Activated CD4-positive, alpha-beta T cell treated with anti-CD3 and anti-CD28 coated beads, Interleukin-2, amount 10 ng/mL, durations not matched to agents 7 days and 5 days (primary cell): ENCODE data around the gene SLX4IP. TPM values are rescaled to one million over a fixed set of nuclear protein-coding genes. Genes with fewer than 3 reads are reported as not detected.
A peak's percentile ranks its signal among the peaks of the same experiment; 100 is the strongest.

Experiments used
- CTCF ChIA-PET: fragments of 350-600 bp; sonication (Branson Sonifier 250); formaldehyde crosslinking; loops from one replicate; lab custom pipeline; 2021; ENCODE audit warnings: antibody characterized with exemption; lab: Charles Lee
- POLR2A ChIA-PET: fragments of 350-600 bp; sonication (Branson Sonifier 250); formaldehyde crosslinking; loops from one replicate; lab custom pipeline; 2021; ENCODE audit warnings: antibody characterized with exemption; lab: Charles Lee
- DNase-seq: peaks from one replicate; pipeline ENCODE4 v3.0.0-alpha.2; 2020
- H3K27ac Mint-ChIP-seq: one replicate; pipeline ENCODE4 v1.8.0; 2021; ENCODE audit warnings: mild to moderate bottlenecking, moderate library complexity, mixed read lengths
- H3K27me3 Mint-ChIP-seq: one replicate; pipeline ENCODE4 v1.8.0; 2021; ENCODE audit warnings: mixed read lengths
- H3K36me3 Mint-ChIP-seq: one replicate; pipeline ENCODE4 v1.8.0; 2021; ENCODE audit warnings: low read depth, mixed read lengths
- H3K4me1 Mint-ChIP-seq: one replicate; pipeline ENCODE4 v1.8.0; 2021; ENCODE audit warnings: mixed read lengths
- H3K4me3 Mint-ChIP-seq: one replicate; pipeline ENCODE4 v1.8.0; 2021; ENCODE audit warnings: mild to moderate bottlenecking, moderate library complexity, mixed read lengths
- H3K9me3 Mint-ChIP-seq: one replicate; pipeline ENCODE4 v1.8.0; 2021; ENCODE audit warnings: mixed read lengths
- total RNA-seq, 2 experiments: library from RNA; stranded (reverse); gene quantifications; one replicate each; pipeline ENCODE4 v1.2.3, GENCODE V29; 2021

Gene SLX4IP
- total RNA-seq, 2 experiments from 2014 or later: 9.2 to 9.5 TPM

DNA sequence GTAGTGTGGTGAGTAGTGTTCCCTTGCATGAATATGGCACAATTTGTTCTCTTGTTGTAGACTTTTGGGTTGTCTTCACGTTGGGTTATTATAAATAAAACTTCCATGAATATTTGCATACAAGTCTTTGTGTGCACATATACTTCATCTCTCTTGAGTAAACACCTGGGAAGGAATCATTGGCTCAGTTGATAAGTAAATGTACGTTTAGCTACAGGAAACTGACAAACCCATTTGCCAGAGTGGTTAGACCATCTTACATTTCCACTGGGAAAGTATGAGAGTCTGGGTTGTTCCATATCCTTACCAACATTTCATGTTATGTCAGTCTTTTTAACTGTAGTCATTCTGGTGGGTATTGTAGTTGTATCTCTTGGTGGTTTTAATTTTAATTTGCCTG lies 119.2 kb downstream of the SLX4IP start:
- DNase-seq: no peak
- no peak overlapping the region for H3K4me3 Mint-ChIP-seq
- peaks cover 40% of the 10 kb centered on the region for H3K4me1 Mint-ChIP-seq
- peaks cover 4% of the 10 kb centered on the region for H3K36me3 Mint-ChIP-seq
- POLR2A ChIA-PET: no interaction called here
- CTCF ChIA-PET: no interaction called here
- H3K27ac Mint-ChIP-seq: no peak overlapping the region
- H3K27me3 Mint-ChIP-seq: no peaks in the 10 kb centered on the region
- H3K9me3 Mint-ChIP-seq: no peaks in the 10 kb centered on the region

DNA sequence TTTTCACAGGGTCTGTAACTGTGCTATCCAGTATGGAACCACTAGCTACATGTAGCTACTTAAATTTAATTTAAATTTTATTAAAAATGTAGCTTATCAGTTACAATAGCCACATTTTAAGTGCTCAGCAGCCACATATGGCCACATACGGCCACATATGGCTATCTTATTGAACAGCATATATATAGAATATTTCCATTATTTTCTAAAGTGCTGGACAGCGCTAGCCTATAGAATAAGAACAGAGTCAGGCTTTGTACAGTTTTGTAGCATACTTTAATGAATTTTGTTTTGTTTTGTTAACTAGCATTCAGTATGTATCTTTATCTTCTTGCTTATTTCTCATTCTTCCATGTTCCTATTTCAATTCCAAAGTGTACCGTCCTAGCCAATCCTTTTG lies 120.3 kb downstream of the SLX4IP start:
- Mint-ChIP-seq H3K4me1 (peaks cover 42% of the 10 kb centered on the region), H3K36me3 (peaks cover 8% of the 10 kb centered on the region), H3K9me3 (no peaks in the 10 kb centered on the region), H3K27ac (no peak overlapping the region), H3K4me3 (no peak overlapping the region), H3K27me3 (no peaks in the 10 kb centered on the region)
- DNase-seq: no peak
- POLR2A ChIA-PET: no interaction called here
- CTCF ChIA-PET: no interaction called here

DNA sequence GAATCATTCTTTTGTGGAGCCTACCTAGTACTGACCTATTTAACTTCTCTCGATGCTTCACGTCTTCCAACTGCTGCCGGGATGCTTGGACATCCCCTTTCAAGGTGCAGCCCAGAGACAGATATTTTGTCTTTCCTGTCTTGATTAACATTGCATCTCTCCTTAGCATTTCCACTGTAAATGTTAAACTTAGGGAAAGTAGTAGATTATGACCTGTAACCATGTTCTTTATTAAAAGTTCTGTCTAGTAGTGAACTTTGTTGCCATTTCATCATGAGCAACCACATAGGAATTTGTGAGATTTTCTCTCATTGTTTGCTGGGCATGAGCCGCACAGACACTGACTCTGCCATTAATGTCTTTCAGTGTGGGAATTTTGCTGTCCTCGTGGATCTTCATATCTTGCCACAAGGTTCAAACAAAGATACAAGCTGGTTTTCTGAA lies 120.8 kb downstream of the SLX4IP start:
- H3K27me3 Mint-ChIP-seq: no peaks in the 10 kb centered on the region
- POLR2A ChIA-PET: no interaction called here
- DNase-seq: no peak
- peaks cover 37% of the 10 kb centered on the region for H3K4me1 Mint-ChIP-seq
- no peaks in the 10 kb centered on the region for H3K9me3 Mint-ChIP-seq
- peaks cover 8% of the 10 kb centered on the region for H3K36me3 Mint-ChIP-seq
- CTCF ChIA-PET: no interaction called here
- no peak overlapping the region for H3K4me3 Mint-ChIP-seq
- no peak overlapping the region for H3K27ac Mint-ChIP-seq

DNA sequence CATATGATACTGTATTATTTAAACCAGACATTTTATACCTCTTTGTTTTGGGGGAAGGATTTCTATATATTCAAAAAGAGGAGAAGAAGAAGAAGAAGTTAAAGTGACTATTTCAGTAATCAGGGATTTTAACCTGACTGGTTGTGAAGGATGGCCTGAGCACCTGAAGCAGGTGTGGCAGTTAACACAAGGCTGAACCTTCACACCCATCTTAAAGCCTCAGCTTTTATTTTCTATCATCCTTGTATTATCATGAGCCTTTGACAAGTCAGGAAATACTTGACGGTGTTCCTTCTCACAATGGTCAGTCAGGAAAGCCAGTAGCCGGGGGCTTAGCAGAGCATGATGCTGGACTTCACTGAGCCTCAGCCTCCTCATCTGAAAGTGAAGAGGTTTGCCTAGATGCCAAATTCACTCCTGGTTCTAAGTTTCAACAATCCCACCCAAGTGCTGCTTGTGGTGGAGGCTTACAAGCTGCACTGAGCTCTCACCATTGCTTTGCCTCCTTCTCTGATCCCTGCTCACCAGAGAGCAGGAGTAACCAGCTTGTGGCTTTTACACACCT lies 121.5 kb downstream of the SLX4IP start:
- no peak for DNase-seq
- Mint-ChIP-seq H3K27ac (no peak overlapping the region), H3K9me3 (peaks cover 2% of the 10 kb centered on the region), H3K27me3 (no peaks in the 10 kb centered on the region), H3K4me3 (no peak overlapping the region), H3K36me3 (peaks cover 11% of the 10 kb centered on the region), H3K4me1 (peaks cover 31% of the 10 kb centered on the region)
- ChIA-PET POLR2A (no interaction called here), CTCF (interaction anchor here (1.0 to 1.6 kb wide), 2 partner anchors 12 to 40 kb away, joined by 3 to 4 read pairs; no protein-coding TSS in a partner anchor)

DNA sequence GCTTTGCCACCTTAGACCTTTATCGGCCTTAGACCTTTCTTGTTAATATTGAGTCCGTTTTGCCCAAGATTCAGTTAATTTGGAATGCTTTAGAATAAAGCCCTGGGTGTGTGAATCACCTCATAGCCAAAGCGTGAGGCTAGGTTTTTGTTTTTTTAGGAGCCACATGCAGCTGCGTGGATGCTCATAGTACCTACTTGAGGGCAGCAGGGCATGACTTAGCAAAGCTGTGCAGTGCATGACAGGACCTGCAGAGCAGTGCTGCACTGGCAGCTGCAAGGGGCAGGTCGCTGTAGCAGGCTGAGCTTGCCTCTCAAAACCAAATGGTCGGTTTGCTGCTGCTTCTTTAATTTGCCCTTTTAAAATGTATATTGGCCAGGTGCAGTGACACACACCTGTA lies 122.6 kb downstream of the SLX4IP start:
- peaks cover 4% of the 10 kb centered on the region for H3K9me3 Mint-ChIP-seq
- CTCF ChIA-PET: interaction anchor here (1.0 to 1.6 kb wide), 2 partner anchors 13 to 41 kb away, joined by 3 to 4 read pairs; no protein-coding TSS in a partner anchor
- DNase-seq: no peak
- no peaks in the 10 kb centered on the region for H3K27me3 Mint-ChIP-seq
- peaks cover 15% of the 10 kb centered on the region for H3K36me3 Mint-ChIP-seq
- H3K4me1 Mint-ChIP-seq: peaks cover 27% of the 10 kb centered on the region
- H3K4me3 Mint-ChIP-seq: no peak overlapping the region
- POLR2A ChIA-PET: no interaction called here
- no peak overlapping the region for H3K27ac Mint-ChIP-seq

DNA sequence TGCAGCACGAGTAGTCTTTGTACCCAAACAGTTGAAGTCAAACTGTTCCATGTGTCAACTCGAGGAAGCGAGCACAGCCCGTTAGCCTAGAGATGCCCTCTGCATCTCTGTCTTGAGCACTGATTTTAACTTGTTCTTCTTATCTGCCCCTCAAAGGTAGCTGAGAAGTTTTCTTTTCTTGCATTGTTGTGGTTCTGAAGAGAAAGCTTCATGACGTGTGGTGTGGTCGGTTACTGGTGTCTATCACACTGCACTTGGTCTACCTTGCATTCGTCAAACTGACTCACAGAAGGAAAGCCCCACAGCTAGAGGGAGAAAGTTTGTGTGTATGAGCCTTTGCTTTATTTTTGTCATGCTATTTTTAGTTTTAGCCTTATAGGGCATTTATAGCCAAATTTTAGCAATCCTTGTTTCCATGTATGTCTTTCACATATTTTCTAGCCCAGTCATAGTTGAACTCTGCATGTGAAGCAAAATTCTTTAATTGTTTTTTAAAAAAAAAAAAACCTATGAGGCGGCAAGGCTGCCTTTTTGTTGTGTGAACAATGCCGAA lies 123.6 kb downstream of the SLX4IP start:
- Mint-ChIP-seq H3K4me1 (peaks cover 35% of the 10 kb centered on the region), H3K36me3 (peaks cover 25% of the 10 kb centered on the region), H3K27me3 (no peaks in the 10 kb centered on the region), H3K27ac (peak overlapping the region; percentile 58), H3K9me3 (peaks cover 4% of the 10 kb centered on the region), H3K4me3 (peak overlapping the region; percentile 5)
- ChIA-PET CTCF (interaction anchor here (0.8 to 1.5 kb wide), 2 partner anchors 9 to 35 kb away, joined by 3 to 4 read pairs; no protein-coding TSS in a partner anchor), POLR2A (no interaction called here)
- peak; percentile 68 for DNase-seq

DNA sequence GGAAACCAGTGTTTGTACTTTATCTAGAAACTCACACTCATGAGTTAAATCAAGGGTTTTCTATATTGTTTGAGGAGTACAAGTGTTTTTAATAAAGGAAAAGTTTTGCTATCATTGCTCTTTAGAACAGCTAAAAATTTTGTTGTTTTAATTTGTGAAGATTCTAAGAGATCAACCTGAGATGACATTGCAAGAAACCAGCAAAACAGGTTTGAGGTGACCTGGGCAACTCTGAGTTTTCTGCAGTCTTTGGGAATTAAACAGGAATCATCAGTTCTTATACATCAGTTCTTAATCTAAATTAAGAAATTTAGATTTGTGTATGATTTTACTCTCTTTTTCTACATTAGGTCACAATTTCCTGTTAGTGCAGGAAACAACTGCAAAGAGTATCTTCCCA lies 124.2 kb downstream of the SLX4IP start:
- H3K9me3 Mint-ChIP-seq: peaks cover 4% of the 10 kb centered on the region
- peaks cover 40% of the 10 kb centered on the region for H3K4me1 Mint-ChIP-seq
- no peak overlapping the region for H3K27ac Mint-ChIP-seq
- CTCF ChIA-PET: interaction anchor here (0.8 to 1.5 kb wide), 2 partner anchors 10 to 35 kb away, joined by 3 to 4 read pairs; no protein-coding TSS in a partner anchor
- no peak for DNase-seq
- no peaks in the 10 kb centered on the region for H3K27me3 Mint-ChIP-seq
- POLR2A ChIA-PET: no interaction called here
- H3K36me3 Mint-ChIP-seq: peaks cover 28% of the 10 kb centered on the region
- H3K4me3 Mint-ChIP-seq: no peak overlapping the region

DNA sequence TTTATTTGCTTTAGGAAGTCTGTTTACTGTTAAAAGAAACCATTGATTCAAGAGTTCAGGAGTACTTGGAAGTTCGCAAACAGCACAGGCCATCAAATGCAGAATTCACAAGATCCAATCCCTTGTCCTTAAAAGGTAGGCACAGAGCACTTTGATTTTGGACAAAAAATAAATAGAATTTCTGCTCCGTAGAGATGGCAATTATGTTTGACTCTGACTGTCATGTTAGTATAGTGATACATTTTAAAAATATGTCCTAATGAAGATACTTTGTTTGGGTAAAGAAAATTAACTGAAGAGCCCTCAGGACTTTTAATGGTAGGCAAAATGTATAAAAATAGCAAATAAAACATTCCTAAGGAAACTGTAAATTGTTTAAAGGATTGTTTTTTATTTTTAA lies 125.6 kb downstream of the SLX4IP start:
- peaks cover 29% of the 10 kb centered on the region for H3K36me3 Mint-ChIP-seq
- ChIA-PET CTCF (interaction anchor here (0.6 to 0.9 kb wide), 2 partner anchors 9 to 114 kb away, joined by 4 to 5 read pairs; no protein-coding TSS in a partner anchor), POLR2A (no interaction called here)
- H3K9me3 Mint-ChIP-seq: peaks cover 4% of the 10 kb centered on the region
- H3K4me1 Mint-ChIP-seq: peaks cover 52% of the 10 kb centered on the region
- H3K27me3 Mint-ChIP-seq: no peaks in the 10 kb centered on the region
- no peak overlapping the region for H3K27ac Mint-ChIP-seq
- DNase-seq: no peak
- no peak overlapping the region for H3K4me3 Mint-ChIP-seq

DNA sequence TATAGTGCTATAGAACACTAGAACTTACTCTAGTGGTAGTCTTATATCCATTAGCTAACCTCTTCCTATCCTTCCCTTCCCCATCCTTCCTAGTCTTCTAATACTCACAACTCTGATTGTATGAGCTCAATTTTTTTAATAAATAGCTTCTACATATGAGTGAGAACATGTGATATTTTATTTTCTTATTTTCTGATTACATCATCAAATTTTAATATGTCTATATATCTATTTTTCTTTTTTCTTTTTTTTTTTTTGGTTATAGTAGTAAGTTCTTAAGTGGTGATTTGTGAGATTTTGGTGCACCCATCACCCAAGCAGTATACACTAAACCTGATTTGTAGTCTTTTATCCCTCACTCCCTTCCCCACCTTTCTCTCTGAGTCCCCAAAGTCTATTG lies 126.2 kb downstream of the SLX4IP start:
- Mint-ChIP-seq H3K36me3 (peaks cover 34% of the 10 kb centered on the region), H3K27ac (no peak overlapping the region), H3K4me1 (peaks cover 53% of the 10 kb centered on the region), H3K9me3 (peaks cover 4% of the 10 kb centered on the region), H3K4me3 (no peak overlapping the region), H3K27me3 (no peaks in the 10 kb centered on the region)
- no peak for DNase-seq
- POLR2A ChIA-PET: no interaction called here
- CTCF ChIA-PET: interaction anchor here (0.6 to 0.9 kb wide), 2 partner anchors 10 to 115 kb away, joined by 4 to 5 read pairs; no protein-coding TSS in a partner anchor

DNA sequence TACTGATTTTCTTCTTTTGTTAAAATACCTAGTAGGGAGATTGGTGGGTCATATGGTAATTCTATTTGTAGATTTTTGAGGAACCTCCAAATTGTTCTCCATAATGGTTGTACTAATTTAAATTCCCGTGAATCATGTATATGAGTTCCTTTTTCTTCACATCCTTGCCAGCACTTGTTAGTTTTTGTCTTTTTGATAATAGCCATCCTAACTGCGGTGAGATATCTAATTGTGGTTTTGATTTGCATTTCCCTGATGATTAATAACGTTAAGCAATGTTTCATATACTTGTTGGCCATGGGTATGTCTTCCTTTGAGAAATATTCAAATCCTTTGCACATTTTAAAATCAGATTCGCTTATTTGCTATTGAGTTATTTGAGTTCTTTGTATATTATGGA lies 127.8 kb downstream of the SLX4IP start:
- H3K27me3 Mint-ChIP-seq: no peaks in the 10 kb centered on the region
- peaks cover 40% of the 10 kb centered on the region for H3K36me3 Mint-ChIP-seq
- H3K4me1 Mint-ChIP-seq: peaks cover 53% of the 10 kb centered on the region
- ChIA-PET CTCF (no interaction called here), POLR2A (no interaction called here)
- H3K9me3 Mint-ChIP-seq: peaks cover 4% of the 10 kb centered on the region
- DNase-seq: no peak
- no peak overlapping the region for H3K27ac Mint-ChIP-seq
- H3K4me3 Mint-ChIP-seq: no peak overlapping the region

DNA sequence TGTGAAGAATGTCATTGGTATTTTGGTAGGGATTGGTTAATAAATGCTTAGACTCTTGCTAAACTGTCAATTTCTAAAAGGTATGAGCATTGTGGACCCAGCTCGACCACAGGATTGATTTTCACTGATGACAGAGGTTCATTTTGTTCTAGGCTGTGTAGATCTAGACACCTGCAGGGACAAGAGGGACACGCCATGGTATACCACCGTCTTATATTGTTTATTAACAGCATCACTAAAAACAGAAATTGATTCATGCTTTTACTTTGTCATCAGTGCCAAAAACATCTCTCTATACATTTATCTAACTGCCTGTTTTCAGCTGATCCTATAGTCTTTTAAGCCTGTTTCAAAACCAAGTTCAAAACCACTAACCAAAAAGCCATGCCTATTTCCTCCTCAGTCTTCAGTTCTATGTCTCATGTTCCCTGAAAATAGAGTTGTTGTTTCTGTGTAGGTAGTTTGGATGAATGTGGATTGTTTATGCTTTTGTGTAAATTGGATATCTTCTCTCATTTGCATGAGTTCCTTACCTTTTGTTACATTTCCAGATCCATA lies 128.9 kb downstream of the SLX4IP start:
- Mint-ChIP-seq H3K27ac (peak overlapping the region; percentile 58), H3K27me3 (no peaks in the 10 kb centered on the region), H3K4me1 (peaks cover 43% of the 10 kb centered on the region), H3K9me3 (peaks cover 4% of the 10 kb centered on the region), H3K36me3 (peaks cover 40% of the 10 kb centered on the region), H3K4me3 (no peak overlapping the region)
- DNase-seq: no peak
- POLR2A ChIA-PET: no interaction called here
- CTCF ChIA-PET: no interaction called here

DNA sequence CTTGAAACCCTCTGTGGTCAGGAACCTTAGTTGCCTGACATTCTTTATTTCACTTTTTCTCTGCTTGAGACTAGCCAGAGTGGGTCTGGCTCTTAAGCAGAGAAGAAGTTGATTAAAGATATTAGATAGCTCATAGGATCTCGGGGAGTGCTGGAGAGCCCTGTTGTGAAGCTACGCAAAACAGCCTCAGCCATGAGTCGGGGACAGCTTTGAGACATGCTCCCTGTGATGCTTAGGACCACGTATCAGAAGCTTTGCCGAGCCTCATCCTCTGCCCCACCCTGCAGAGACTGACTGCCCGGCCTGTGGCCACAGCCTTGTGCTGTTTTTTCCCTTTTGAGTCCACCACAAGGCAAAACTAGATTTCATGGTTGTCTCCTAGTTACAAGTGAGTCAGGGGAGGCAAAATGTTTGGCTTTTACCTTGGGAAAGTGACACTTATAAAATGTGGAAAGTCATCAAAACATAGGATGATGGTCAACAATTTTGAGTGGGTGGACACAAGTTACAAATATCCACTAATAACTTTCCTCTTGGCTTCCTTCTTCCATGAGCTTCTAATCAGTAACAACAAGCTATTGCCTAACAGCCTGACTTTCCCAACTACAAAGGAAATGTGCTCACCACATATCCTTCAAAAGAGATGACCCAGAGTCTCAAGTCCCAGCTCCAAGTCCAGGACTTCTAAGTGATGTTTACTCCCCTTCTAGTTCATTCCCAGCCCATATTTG lies 130.3 kb downstream of the SLX4IP start:
- Mint-ChIP-seq H3K27me3 (no peaks in the 10 kb centered on the region), H3K9me3 (peaks cover 4% of the 10 kb centered on the region), H3K4me1 (peaks cover 34% of the 10 kb centered on the region), H3K4me3 (no peak overlapping the region), H3K36me3 (peaks cover 38% of the 10 kb centered on the region), H3K27ac (peak overlapping the region; percentile 31)
- ChIA-PET CTCF (interaction anchor here (0.7 to 1.6 kb wide), 3 partner anchors 9 to 106 kb away, joined by 4 read pairs; no protein-coding TSS in a partner anchor), POLR2A (no interaction called here)
- DNase-seq: no peak
